SH-SY5Y (cell line): ENCODE data around the gene KLHL22.

Experiments used
- GATA2 ChIP-seq: IDR thresholded peaks from 2 replicates; pipeline ENCODE4 v1.6.1; 2011; ENCODE audit warnings: mild to moderate bottlenecking, low read depth, low read length
- GATA3 ChIP-seq: IDR thresholded peaks from 2 replicates; pipeline ENCODE4 v1.6.1; 2011; ENCODE audit warnings: low read depth, mild to moderate bottlenecking, low read length, moderate library complexity

GRCh38 chr22:20533879-20534265, 38.3 kb upstream of the KLHL22 start:
- TF ChIP-seq GATA2: peak; percentile 56
- no peak for TF ChIP-seq GATA3
